AML-193 (cell line): ENCODE measurements around the gene ASPHD2.
A peak's percentile ranks its signal among the peaks of the same experiment; 100 is the strongest.

Source experiments
- DNase-seq, 2 experiments: peaks; one replicate each; lab custom pipeline; 2025; lab: John Stamatoyannopoulos, UW

Gene ASPHD2

DNA sequence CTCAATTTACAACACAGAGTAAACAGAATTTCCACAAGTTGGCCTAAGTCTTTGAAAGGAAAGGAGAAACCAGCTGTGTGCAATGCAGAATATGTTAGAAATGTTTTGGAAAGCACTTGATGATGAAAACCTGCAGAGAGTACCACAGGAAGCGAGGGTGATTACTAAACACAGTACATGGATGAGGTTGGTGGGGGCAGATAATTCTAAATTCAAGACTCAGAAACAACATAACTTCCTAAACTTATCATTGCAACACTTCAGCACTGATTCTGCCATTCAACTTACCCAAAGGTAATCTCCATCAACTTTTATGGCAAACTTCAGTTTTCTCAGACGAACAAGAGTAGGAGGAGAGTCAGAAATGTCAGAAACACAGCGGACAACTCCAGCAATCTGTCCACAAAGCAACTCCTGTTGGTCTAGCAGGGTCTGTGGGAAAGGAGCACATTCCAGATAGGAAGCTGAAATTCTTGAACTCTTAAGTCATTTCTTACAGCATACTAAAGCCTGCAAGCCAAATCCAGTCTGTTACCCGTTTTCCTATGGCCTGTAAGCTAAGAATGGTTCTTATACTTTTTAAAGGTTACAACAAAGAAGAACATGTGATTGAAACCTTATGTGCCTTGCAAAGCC lies 47.8 kb downstream of the ASPHD2 start:
- peak; percentile 66 to 67 for DNase-seq

DNA sequence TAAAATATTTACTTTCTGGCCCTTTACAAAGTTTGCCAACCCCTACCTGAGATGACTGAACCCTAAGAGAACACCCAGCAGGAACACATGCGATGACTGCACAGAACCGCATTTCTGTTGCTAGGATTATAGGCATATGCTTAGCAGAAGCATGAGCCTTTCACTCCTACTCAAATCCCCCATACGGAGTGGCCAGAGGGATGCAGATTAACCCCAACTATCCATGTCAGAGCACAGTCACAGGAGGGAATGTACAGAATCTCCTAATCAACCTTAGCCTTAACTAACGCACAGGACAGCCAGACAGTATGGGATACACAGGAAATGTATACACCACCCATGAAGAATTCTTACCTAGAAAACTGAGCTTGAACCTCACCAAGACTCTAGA lies 48.3 kb downstream of the ASPHD2 start:
- DNase-seq, result no peak

DNA sequence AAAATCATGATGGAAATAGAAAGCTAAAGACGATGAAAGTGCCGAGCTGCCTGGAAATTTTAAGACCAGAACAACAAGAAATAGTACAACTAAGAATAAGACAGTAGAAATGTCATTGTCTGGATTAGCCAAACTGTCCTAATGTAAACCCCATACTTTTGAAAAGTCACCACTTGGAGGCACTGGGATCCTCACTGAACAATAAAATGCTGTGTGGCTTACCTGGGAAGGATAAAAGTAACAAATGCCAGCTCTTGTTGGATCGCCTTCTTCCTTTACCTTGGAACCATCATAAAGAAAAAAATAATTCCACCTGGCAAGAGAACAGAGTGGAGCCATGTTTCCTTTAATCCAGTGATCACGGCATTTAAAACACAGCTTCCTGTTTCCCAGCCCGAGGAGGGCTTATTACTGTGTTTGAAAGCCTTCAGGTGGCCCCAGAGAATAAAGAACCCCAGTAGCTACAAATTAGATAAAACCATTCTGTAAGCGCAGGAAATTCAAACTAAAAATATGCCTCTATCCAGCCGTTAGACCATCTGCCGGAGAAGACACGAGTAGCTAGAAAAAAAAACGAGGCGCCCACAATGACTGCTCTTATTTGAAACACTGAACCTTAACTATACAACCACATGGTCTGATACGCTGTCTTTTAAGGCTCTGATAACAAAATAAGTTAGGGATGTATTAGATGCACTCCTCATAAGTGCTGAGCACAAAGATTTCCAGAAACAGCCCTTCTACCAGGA lies 50.2 kb downstream of the ASPHD2 start:
- DNase-seq, result peak in 1 of 2 experiments; percentile 25

DNA sequence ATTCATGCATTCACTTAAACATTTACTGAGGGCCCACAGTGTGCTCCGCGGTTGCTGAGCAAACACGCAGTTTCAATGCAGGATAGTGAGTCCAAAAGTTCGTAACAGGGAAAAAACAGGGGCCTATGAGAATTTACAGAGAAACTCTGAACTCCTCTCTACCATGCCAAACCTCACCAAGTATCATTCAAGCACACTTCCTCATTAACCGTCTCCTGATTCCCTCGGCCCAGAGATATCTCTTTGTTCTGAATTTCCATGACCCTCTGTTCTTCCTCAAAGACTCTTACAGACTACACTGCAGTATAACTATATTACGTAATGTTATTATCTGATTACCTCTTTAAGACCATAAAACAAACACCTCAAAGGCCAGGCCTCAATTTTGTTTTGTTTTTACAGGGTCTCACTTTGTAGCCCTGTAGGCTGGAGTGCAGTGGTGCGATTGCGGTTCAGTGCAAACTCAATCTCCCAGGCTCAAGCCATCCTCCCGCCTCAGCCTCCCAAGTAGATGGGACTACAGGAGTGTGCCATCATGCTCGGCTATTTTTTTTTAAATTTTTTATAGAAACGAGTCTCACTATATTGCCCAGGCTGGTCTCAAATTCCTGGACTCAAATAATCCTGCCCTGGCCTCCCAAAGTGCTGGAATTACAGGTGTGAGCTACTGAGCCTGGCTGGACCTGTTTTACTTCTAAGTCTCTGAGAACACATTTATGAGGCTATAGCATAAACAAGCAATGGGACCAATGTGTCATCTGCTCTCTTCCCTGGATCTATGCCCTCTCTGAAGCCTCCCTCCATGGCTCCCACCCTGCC lies 50.9 kb downstream of the ASPHD2 start:
- DNase-seq, result peak; percentile 64 to 71

DNA sequence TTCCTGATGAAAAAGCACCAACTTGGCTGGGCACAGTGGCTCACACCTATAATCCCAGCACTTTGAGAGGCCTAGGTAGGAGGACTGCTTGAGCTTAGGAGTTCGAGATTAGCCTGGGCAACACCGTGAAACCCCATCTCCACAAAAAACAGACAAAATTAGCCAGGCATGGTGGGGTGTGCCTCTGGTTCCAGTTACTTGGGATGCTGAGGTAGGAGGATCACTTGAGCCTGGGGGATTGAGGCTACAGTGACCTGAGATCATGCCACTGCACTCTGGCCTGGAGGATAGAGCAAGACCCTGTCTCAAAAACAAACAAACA lies 51.5 kb downstream of the ASPHD2 start:
- no peak for DNase-seq

DNA sequence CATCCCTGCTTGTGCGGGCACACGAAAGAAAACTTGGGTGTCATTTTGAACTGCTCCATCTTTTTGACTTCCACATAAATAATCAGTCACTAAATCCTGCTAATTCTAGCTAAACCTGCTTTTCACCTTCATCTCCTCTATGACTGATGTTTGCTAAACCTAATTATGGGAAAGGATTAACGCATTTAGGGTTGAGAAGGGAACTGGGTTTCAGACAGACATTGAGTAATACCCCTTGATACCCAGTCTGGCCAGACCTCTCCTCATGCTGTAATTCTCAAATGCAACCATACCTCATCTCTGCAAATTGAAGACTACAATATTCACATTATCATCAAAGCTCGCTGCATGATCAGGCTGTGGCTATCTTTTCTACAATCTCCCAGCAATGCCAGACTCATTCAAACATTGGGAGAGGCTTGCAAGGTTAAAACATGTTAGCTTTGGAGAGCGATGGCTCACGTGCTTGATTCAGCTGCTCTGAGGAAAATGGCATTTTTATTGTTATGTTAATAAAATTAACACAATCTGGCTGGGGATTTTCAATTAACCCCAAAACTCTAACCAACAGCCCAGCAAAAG lies 52.1 kb downstream of the ASPHD2 start:
- no peak for DNase-seq

DNA sequence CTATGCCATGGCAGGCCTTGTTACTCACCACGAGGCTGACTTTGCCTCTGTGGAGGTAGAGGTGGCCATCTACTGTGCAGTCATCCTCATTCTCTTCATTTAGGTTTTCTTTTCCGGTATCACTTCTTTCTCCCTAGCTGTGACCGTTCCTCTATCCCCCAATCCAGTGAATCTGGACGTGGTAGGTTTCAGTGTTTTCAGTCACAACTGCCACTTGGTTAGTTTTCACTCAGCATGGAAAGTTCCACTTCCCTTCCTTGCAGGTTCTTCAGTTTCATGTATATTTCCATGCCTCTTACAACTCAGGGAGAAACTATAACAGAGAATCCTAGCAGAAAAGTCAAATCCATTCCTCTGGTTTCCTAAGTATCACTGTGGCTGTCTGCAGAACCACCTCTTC lies 52.6 kb downstream of the ASPHD2 start:
- DNase-seq, result no peak

DNA sequence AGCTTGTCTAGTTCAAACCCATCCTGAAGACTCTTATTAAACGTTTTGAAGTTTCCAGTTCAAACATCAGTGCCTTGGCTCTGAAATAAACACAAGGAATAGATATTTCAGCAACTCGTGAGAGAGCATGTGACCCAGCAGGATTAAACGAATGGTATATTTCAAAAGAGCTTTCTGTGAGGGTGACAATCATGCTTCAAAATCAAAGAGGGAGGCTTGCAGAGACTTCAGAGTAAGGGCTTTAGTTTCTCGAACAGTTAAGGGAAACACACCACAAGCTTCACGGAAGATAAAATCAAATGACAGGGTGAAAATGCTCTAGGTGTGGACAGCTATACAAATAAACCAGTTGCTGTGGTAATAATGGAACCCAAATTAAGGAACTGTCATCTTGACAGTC lies 53.1 kb downstream of the ASPHD2 start:
- DNase-seq, result no peak

DNA sequence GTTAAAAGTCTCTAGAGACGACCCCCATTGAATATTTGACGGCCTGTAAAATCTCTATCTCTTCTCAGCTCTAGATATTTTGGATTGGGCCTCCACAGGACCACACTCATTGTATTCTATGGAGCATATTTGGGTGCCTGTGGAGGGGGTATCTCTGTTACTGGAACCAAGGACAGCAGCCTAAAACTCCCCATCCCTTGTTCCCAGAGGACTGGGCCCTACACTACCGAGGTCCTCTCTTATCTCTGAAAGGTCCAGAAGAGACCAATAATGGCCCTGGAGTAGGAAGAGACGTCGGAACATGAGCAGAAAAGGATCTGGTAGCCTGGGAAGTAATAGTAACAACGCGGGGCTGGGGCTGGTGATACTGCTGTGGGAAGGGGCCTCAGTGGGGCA lies 54.0 kb downstream of the ASPHD2 start:
- no peak for DNase-seq

DNA sequence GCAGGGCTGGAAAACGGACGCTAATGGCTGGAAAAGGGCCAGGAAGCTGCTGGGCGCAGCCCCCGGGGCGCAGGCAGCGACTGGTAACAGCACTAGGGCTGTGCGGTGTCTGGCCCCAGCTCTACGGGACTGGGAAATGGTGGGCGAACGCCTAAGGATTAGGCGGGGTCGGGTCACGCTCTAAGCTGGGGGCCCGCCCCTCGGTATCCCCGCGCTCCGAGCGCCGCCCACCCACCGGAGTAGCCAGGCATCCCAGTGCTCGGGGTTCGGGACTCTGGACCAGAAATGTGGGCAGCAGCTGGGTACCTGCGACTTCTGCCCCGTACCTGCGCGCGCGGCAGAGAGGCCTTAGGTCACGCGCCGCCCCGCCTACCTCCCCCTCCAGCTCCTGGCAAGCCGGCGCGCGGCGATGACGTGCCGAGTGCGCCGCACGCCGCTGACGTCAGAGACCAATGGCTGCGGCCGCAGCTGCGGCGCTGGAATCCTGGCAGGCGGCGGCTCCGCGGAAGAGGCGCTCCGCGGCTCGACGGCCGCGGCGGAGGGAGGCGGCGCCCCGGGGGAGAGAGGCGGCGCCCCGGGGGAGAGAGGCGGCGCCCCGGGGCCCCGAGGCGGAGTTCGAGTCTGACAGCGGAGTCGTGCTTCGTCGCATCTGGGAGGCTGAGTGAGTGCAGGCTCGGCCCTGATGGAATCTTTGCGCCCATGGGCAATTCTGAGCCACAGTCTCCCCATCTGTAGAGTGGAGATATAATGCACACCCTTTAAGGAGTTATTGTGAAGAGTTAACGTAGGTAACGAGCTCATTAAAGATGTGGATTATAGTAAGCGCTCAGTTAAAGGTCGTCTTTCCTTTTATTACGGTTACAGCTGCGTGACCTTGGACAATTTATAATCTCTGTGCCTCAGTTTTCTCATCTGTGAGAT lies 54.6 kb downstream of the ASPHD2 start, which contains the start of the genes HPS4 and SRRD:
Gene HPS4 (minus strand): TSS at position 345 of the 921 bp plus-strand sequence. CDS start 2,021 bp downstream, outside the sequence.
Gene SRRD (plus strand): TSS at position 439 of the 921 bp plus-strand sequence. CDS start 14 bp downstream, at position 453.
- DNase-seq, result peak; percentile 59 to 75

DNA sequence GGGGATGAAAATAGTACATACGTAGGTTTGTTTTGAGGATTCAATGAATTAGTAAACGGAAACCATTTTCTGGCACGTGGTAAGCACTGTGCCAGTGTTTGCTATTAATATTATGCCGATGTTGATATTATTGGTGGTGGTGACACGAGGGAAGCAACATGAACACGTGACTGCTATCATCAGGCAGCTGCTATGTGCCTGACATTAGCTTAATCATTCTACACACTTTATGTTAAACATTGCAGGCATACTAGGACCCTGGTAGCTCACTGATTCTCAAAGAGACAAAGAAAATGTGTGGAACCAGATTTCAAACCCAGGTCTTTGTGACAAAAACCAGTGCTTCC lies 55.3 kb downstream of the ASPHD2 start:
- DNase-seq, result no peak

DNA sequence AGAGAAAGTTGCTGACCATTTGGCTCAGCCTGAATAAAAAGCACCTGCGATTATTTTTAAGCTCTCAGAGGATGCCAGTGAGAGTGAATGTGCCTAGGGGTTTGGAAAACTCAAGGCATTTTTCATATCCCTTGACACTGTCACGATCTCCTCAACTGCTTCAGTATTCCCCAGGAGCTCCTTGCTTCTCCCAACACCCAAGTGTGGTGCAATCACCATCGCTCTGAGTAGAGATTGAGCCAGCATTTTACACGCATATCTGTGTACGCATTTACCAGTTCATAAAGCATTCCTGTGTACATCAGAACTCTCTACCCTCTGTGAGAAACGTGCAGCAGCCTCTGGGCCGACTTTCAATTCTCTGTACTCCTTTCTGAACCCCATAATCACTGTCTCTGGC lies 56.0 kb downstream of the ASPHD2 start:
- no peak for DNase-seq

DNA sequence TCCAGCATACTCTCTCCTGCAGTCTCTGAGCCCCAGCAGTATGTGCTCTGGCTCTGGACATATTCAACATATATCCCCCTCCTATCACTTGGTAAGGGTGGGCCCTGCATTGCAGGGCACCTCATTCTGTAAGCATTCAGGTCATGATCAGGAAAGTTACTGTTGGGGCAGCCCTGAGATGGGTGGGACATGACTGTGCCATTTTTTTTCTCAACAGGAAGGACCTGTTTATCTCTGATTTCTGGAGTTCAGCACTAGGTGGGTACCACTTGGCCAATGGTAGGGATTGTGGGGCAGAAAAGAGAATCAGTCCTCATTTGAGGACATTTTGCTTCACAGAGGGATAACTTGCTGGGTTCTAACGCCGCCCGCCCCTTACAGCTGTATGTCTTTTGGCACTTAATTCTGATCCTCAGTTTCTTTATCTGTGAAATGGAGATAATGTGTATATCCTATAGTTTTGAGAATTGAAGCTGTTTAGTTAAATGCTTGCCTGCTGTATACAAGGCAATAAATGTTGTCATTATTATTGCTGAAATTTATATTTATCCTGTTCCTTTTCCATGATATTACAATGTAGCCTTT lies 56.8 kb downstream of the ASPHD2 start:
- no peak for DNase-seq

DNA sequence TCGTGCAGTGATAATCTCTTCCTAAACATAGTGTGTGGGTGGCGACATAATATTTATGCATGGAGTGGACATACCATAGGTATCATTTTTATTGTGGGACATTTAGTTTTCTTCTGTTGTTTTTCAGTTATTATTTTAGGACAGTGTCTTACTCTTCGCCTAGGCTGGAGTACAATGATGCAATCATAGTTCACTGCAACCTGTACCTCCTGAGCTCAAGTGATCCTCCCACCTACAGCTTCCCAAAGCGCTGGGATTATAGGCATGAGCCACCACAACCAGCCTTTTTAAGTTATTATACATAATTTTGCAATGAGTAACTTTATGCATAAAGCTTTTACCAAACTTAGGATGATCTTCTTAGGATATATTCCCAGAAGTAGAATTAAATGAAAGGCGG lies 57.3 kb downstream of the ASPHD2 start:
- no peak for DNase-seq

DNA sequence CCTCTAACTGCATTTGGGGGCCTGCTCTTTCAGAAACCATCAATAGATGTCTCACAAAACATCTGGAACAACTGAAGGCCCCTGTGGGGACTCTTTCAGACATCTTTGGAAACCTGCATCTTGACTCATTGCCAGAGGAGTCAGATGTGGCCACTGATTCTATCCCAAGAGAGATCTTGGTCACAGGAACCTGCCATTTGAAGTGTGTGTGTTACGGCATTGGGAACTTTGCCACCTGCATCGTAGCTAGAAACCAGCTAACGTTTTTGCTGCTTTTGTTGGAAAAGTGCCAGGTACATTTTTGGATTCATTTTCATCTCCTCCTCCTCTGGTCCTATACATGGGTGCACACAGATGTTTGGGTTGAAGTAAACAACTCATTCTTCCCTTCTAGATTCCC lies 58.9 kb downstream of the ASPHD2 start:
- DNase-seq, result no peak

DNA sequence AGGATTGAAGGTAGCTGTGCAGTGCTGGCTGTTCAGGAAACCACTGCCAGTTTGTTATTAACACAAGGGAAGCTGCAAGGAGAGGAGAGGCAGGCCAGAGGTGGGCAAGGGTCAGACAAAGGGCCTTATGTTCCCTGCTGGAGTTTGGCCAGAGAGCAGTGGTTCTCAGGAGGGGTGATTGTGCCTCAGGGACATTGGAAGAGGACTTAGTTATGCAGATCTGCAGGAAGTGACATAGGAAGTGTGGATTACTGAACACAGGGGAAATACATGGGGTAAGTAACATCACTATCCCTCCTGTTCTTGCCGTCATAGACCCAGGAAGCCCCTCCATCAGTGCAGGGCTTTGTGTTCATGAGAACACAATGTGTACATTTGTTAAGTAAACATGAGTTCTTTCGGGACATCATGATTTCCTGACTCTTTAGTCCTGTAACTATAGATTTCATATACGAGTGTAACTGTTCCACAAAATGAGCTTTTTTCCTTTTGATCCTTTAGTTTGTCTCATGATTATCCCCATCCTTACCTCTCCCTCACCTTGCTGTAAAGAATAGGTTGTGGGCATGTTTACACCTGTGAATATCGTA lies 60.5 kb downstream of the ASPHD2 start:
- no peak for DNase-seq

DNA sequence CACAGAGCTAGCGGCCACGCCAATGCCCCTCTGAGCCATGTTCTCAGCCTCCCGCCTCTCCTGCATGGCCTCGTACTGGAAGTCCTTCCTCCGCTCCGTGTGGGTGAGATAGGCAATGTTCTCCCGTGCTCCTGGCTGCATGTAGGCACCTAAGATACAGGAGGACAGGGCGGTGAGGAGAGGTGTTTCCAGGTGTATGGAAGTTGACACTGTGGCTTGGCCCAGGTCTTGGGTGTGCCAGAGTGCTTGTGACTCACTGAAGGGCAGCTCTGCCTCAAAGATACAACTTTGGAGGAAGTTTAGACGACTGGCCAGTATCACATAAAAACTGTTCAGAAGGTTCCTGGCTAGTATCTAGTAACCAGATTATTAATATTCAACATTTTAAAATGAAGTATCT lies 63.2 kb downstream of the ASPHD2 start:
- DNase-seq, result no peak

DNA sequence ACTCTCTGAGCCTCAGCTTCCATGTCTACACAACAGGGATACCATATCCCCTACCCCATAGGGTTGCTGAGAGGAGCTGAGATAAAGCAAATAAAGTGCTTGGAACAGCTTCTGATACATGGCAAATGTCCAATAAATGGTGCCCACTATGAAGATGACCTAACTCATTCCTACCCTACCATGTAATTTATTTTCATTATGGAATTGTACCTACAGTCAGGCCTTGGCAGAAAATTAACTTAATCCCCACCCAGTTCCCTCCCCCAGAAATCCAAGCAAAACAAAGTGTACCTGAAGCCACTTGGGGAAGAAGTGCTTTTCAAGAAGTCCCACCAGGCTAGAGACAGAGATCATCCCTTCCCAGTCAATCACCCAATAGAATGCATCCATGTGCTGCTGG lies 65.4 kb downstream of the ASPHD2 start:
- no peak for DNase-seq
